C4-2B (cell line): ENCODE measurements around the gene FBXO31.

Source experiments
- H3K27ac ChIP-seq: fragments of 450-650 bp; 2 replicates; pipeline ENCODE4 v1.5.1; 2017
- CTCF ChIP-seq: fragments of 450-650 bp; conservative IDR thresholded peaks from 2 replicates; pipeline ENCODE4 v1.5.1; 2017; ENCODE audit warnings: mild to moderate bottlenecking
- ZFX ChIP-seq: fragments of 450-650 bp; IDR thresholded peaks from 2 replicates; pipeline ENCODE4 v1.6.1; 2017

FBXO31 gene

GRCh38 chr16:87297407-87297806 lies 86.2 kb downstream of the FBXO31 start:
- no peak overlapping the region for H3K27ac ChIP-seq
- TF ChIP-seq ZFX, result no peak
- no peak for TF ChIP-seq CTCF

- TF ChIP-seq ZFX (no peak), CTCF (no peak)
- no peak overlapping the region for H3K27ac ChIP-seq
Observed at GRCh38 chr16:87295661-87296531, 87.7 kb downstream of the FBXO31 start.

GRCh38 chr16:87295259-87295658 lies 88.3 kb downstream of the FBXO31 start:
- TF ChIP-seq ZFX (no peak), CTCF (no peak)
- no peak overlapping the region for H3K27ac ChIP-seq

- TF ChIP-seq CTCF (no peak), ZFX (no peak)
- no peak overlapping the region for H3K27ac ChIP-seq
Observed at GRCh38 chr16:87293990-87294389, 89.6 kb downstream of the FBXO31 start.

GRCh38 chr16:87291944-87292343 lies 91.6 kb downstream of the FBXO31 start:
- TF ChIP-seq ZFX, result no peak
- TF ChIP-seq CTCF, result no peak
- H3K27ac ChIP-seq, result no peak overlapping the region

GRCh38 chr16:87288753-87289362 lies 94.7 kb downstream of the FBXO31 start:
- TF ChIP-seq ZFX (no peak), CTCF (no peak)
- H3K27ac ChIP-seq, result no peak overlapping the region
